ENCODE data around the gene C17orf75.
A peak's percentile ranks its signal among the peaks of the same experiment; 100 is the strongest.
"Not testable (repeated sequence)": the region's sequence is repeated elsewhere in the genome, so short reads cannot be mapped to it uniquely, and the experiment has no call there.

The C17orf75 gene

GRCh38 chr17:32341857-32342602 is at the start of gene C17orf75:
C17orf75 (minus strand) TSS chr17:32342173; CDS start chr17:32342139, 34 bp downstream.
- DNase-seq = peak; percentile 67

- no peak for DNase-seq
Measured at GRCh38 chr17:32388613-32389459, 46.9 kb upstream of the C17orf75 start.

- DNase-seq = not testable (repeated sequence)
Measured at GRCh38 chr17:32388128-32388527, 46.2 kb upstream of the C17orf75 start.

- no peak for DNase-seq
Measured at GRCh38 chr17:32386844-32387243, 44.9 kb upstream of the C17orf75 start.

GRCh38 chr17:32385971-32386370 is 44.0 kb upstream of the C17orf75 start:
- no peak for DNase-seq

- no peak for DNase-seq
Measured at GRCh38 chr17:32385121-32385520, 43.1 kb upstream of the C17orf75 start.

- no peak for DNase-seq
Measured at GRCh38 chr17:32383926-32384434, 42.0 kb upstream of the C17orf75 start.

- DNase-seq = no peak
Measured at GRCh38 chr17:32382526-32383223, 40.7 kb upstream of the C17orf75 start.

- DNase-seq = no peak
Measured at GRCh38 chr17:32370426-32370825, 28.5 kb upstream of the C17orf75 start.

GRCh38 chr17:32361270-32361669 is 19.3 kb upstream of the C17orf75 start:
- no peak for DNase-seq

GRCh38 chr17:32357615-32358014 is 15.6 kb upstream of the C17orf75 start:
- no peak for DNase-seq

GRCh38 chr17:32356750-32357149 is 14.8 kb upstream of the C17orf75 start:
- no peak for DNase-seq

GRCh38 chr17:32356378-32356743 is 14.4 kb upstream of the C17orf75 start:
- DNase-seq = no peak

GRCh38 chr17:32355649-32356377 is 13.8 kb upstream of the C17orf75 start:
- DNase-seq = no peak

GRCh38 chr17:32352734-32353133 is 10.8 kb upstream of the C17orf75 start:
- DNase-seq = not testable (repeated sequence)

GRCh38 chr17:32350666-32351418 is 8.9 kb upstream of the C17orf75 start:
- DNase-seq = peak; percentile 44

- peak; percentile 95 for DNase-seq
Measured at GRCh38 chr17:32349854-32350665, 8.1 kb upstream of the C17orf75 start, which contains the start of gene ZNF207. ZNF207 (plus strand) TSS chr17:32350157; CDS start chr17:32350286, 129 bp downstream.

- DNase-seq = no peak
Measured at GRCh38 chr17:32349503-32349853, 7.5 kb upstream of the C17orf75 start.

GRCh38 chr17:32348483-32348800 is 6.5 kb upstream of the C17orf75 start:
- DNase-seq = no peak

- no peak for DNase-seq
Measured at GRCh38 chr17:32345951-32346600, 4.1 kb upstream of the C17orf75 start.
